Right lobe of liver (tissue), 6 donors: ENCODE measurements around the gene DNAJC12. TPM values are rescaled to one million over a fixed set of nuclear protein-coding genes. Genes with fewer than 3 reads are reported as not detected.

ENCODE experiments used
- ATAC-seq, 4 donors: fragments of 200-7000 bp; cut with Tn5 transposase; one replicate each; pipeline ENCODE4 v1.9.1; 2020; ENCODE audit warnings: mild to moderate bottlenecking in 4 of 4, moderate library complexity in 4 of 4
- DNase-seq, 3 donors: peaks; one replicate each; pipeline ENCODE4 v3.0.0-alpha.2; 2020
- H3K27ac ChIP-seq, 3 donors: fragments of 200-600 bp; one replicate each; pipeline ENCODE4 v1.8.0; 2022
- H3K27me3 ChIP-seq, 2 donors: fragments of 200-600 bp; one replicate each; pipeline ENCODE4 v1.8.0; 2022
- H3K36me3 ChIP-seq, 4 donors: fragments of 200-600 bp; sonication (generic) in 1 of 4; one replicate each; pipeline versions ENCODE4 v1.5.1 to v1.8.0; 2017 to 2022; ENCODE audit warnings: control low read depth in 1 of 4
- H3K4me1 ChIP-seq, 4 donors: fragments of 200-600 bp; sonication (generic) in 1 of 4; one replicate each; pipeline versions ENCODE4 v1.5.1 to v1.8.0; 2017 to 2022; ENCODE audit warnings: control low read depth in 1 of 4
- H3K4me3 ChIP-seq, 3 donors: fragments of 200-600 bp; one replicate each; pipeline ENCODE4 v1.8.0; 2022
- H3K9me3 ChIP-seq, 4 donors: fragments of 200-600 bp; sonication (generic) in 1 of 4; one replicate each; pipeline versions ENCODE4 v1.5.1 to v1.8.0; 2017 to 2022; ENCODE audit warnings: control low read depth in 1 of 4
- CTCF ChIP-seq, 4 donors: fragments of 200-600 bp in 3 of 4; fragments of 450-650 bp in 1 of 4; IDR thresholded peaks; one replicate each; pipeline versions ENCODE4 v1.5.1 to v1.8.0; 2016 to 2022; ENCODE audit warnings: antibody characterized with exemption in 4 of 4, mild to moderate bottlenecking in 2 of 4
- POLR2A ChIP-seq: fragments of 450-650 bp; IDR thresholded peaks from one replicate; pipeline ENCODE4 v1.6.1; 2017; ENCODE audit warnings: antibody characterized with exemption, mild to moderate bottlenecking
- WGBS: methylation state at CpG from one replicate; pipeline ENCODE4 v1.1.6; 2018; ENCODE audit warnings: low coverage, low lambda C conversion rate; ENCODE audit not compliant: insufficient coverage; ENCODE audit errors: missing lambda C conversion rate; 5-methylcytosine and 5-hydroxymethylcytosine counted together
- intact Hi-C, 2 donors: fragments of 100-400 bp; cut with DNase I; formaldehyde crosslinking; loops; one replicate each; pipeline versions ENCODE4 v1.11.2 to v1.14.1; 2022
- long read RNA-seq: library from polyadenylated mRNA; unstranded; transcript quantifications from one replicate; pipeline ENCODE4 v2.0.0, GENCODE V29; 2019
- total RNA-seq, 6 experiments: library from RNA; depleted of rRNA in 2 of 6; stranded (reverse); fragments of >200 nt in 2 of 6; fragmentation: NEBNext Ultra II Directional in 3 of 6; extraction: Animal tissue kit (Norgen Biotek cat#: 25700) in 3 of 6; gene quantifications; one replicate each; pipeline versions ENCODE4 v1.1.0 to v1.2.4, GENCODE V29; 2016 to 2023
- donor health status: DM: no; HTN: yes; CAD: no.
- donor health status: DM: no; HTN: no; CAD: no.
- donor health status: DM: no; HTN: no; CAD: no.
- donor health status: DM: no; HTN: yes; CAD: no.
- donor health status: DM: no; HTN: yes; CAD: no.

Gene DNAJC12
- 10 to 100 TPM; 11.8 to 25.6 (median 20.9) TPM for total RNA-seq
- long read RNA-seq, partial matches to known transcripts, result 1 of 4 reads
- long read RNA-seq, other reads (novel, unspliced or antisense), result 1 of 4 reads

DNA sequence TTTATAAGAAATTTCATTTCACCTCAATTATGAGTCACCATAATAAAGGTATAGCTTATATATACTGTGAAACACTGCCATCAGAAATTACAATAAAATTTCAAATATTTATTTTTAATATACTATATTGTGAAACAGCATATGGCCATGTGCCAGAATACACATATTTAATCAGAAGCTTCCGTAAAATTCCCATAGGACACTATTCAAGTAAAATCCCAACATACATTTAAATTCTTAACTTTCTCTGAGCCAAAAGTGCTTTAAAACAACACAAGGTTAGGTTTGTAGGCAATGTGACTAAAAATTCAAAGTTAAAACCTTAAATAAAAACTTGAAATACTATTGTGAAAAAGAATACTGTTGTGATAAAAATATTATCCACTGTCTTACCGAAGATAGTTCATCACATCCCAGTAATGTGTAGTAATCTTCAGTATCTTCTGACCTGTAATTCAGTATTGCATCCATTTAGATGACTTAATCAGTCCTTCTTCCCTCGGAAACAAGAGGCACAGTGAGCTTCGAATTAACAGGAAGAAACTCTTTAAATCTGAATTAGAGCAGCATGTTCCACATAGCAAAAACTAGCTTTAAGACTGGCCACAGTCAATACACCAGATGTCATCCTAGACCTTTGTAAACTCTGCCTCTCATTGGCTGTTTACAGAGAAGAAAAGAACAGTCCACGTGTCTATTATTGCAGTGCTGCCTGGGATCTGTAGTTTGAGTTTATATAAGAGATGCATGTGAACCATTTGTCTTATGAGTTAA is at the start of gene DNAJC12:
Gene DNAJC12 (minus strand): TSS at position 648 of the 774 bp plus-strand sequence. CDS start 177 bp downstream, at position 471.
- H3K27me3 ChIP-seq, result no peaks in the 10 kb centered on the region
- peaks cover 0 to 12% (median 0%) of the 10 kb centered on the region in 4 donors for H3K4me1 ChIP-seq
- DNase-seq, result no peak
- H3K9me3 ChIP-seq, result no peaks in the 10 kb centered on the region
- intact Hi-C loops, result no loop called here
- peak; percentile 96 to 99 (median 99) for ATAC-seq
- TF ChIP-seq CTCF (IDR thresholded peaks at IDR 0.05) (peak in 1 of 4 donors; percentile 11), POLR2A (peak; percentile 60)
- 12% methylated on average over 5 of the region's 5 CpGs for WGBS
- H3K27ac ChIP-seq, result peak within 1 kb of the TSS; percentile 44 to 72 (median 64)
- peak within 1 kb of the TSS; percentile 10 to 51 (median 48) for H3K4me3 ChIP-seq
- no peaks in the 10 kb centered on the region for H3K36me3 ChIP-seq

DNA sequence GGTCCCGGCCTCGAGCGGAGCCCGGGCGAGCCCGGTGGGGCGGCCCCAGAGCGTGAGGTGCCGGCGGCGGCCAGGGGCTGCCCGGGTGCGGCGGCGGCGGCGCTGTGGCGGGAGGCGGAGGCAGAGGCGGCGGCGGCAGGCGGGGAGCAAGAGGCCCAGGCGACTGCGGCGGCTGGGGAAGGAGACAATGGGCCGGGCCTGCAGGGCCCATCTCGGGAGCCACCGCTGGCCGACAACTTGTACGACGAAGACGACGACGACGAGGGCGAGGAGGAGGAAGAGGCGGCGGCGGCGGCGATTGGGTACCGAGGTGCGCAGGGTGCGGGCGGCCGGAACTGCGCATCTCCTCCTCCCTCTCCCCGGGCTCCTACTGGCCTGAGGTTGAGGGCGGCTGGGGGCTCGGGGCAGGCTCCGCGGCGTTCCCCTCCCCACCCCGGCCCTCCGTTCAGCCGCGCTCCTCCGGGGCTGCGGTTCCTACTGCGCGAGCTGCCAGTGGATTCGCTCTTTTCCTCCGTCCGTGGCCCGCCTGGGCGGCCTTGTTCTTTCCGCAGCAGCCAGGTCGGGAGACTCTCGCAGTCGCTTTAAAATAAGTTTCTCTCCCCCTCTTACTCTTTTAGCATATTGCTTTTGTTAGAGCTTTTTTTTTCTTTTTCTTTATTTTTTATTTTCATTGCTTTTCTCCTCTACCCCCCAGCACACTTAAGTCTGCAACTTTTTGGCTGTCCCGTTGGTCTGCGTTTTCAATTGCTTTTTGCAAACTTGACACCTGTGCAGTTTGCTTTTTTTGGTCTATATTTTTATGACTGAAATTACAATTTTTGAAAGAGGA is 47.1 kb upstream of the DNAJC12 start:
- Histone ChIP-seq H3K4me1 (peaks cover 0 to 35% (median 5%) of the 10 kb centered on the region in 4 donors), H3K4me3 (peak overlapping the region; percentile 76 to 84 (median 79)), H3K9me3 (no peaks in the 10 kb centered on the region), H3K27me3 (no peaks in the 10 kb centered on the region), H3K27ac (peak overlapping the region; percentile 84 to 94 (median 89)), H3K36me3 (peaks cover 0 to 27% (median 0%) of the 10 kb centered on the region in 4 donors)
- intact Hi-C loops, result no loop called here
- ATAC-seq (peak; percentile 66 to 79 (median 72)), DNase-seq (peak; percentile 82 to 90 (median 85))
- TF ChIP-seq CTCF (IDR thresholded peaks at IDR 0.05) (peak in 1 of 4 donors; percentile 13), POLR2A (peak; percentile 64)
- WGBS, result 0% methylated on average over 23 of the region's 73 CpGs

DNA sequence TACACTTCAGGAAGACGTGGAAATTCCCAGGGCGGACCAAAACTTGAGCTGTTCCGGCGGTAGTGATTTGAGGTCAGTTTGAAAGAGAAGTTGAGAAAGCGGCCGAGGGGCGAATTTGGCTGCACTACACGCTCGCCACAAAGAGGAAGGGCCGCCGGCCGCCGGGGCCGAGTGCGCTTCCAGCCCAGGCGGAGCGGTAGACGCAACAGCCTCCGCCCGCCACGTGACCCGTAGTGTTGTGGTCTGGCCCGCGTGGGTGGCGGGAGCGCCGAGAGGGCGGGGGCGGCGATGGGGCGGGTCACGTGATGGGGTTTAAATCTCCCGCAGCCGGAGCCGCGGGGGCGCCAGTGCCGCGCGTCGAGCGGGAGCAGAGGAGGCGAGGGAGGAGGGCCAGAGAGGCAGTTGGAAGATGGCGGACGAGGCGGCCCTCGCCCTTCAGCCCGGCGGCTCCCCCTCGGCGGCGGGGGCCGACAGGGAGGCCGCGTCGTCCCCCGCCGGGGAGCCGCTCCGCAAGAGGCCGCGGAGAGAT is 46.4 kb upstream of the DNAJC12 start, which contains the start of gene SIRT1:
Gene SIRT1 (plus strand): TSS at position 344 of the 529 bp plus-strand sequence. CDS start 66 bp downstream, at position 410.
- no peaks in the 10 kb centered on the region for H3K9me3 ChIP-seq
- H3K4me1 ChIP-seq, result peaks cover 0 to 30% (median 4%) of the 10 kb centered on the region in 4 donors
- intact Hi-C loops, result no loop called here
- WGBS, result 0% methylated on average over 20 of the region's 62 CpGs
- DNase-seq (peak; percentile 98 to 99 (median 99)), ATAC-seq (peak; percentile 89 to 95 (median 94))
- H3K27ac ChIP-seq, result peak within 1 kb of the TSS; percentile 84 to 94 (median 89)
- H3K27me3 ChIP-seq, result no peaks in the 10 kb centered on the region
- peaks cover 0 to 26% (median 0%) of the 10 kb centered on the region in 4 donors for H3K36me3 ChIP-seq
- peak within 1 kb of the TSS; percentile 76 to 84 (median 79) for H3K4me3 ChIP-seq
- peak; percentile 94 for TF ChIP-seq POLR2A
- TF ChIP-seq CTCF (IDR thresholded peaks at IDR 0.05), result peak in 1 of 4 donors; percentile 26

DNA sequence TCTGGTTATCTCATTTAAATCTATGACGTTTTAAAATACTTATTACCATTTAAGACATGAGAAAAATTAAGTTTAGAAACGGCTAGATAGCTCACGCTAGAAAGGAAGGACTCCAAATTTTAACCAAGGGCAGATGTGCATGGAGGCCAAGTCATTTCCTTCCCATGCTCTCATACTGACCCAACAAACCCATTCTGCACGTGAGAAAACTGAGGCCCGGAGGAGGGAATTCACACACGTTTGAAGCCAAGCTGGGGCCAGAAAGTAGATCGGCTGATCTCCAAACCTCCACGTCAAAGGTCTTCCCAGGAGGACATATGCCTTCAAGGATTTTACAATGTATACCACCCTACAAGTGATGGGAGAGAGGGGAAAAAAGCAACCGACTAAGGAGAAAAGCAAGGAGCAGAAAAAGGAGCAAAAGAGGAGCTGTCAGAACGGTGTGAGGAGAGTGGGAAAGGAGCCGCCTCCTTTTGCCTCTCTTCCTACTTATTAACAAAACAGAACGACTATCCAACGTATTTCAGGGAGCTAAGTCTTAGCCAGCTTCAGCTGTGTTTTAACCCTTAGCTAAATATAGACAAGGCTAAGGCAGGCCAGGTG is 45.8 kb upstream of the DNAJC12 start:
- DNase-seq (no peak), ATAC-seq (peak in 1 of 4 donors; percentile 45)
- Histone ChIP-seq H3K36me3 (peaks cover 0 to 22% (median 0%) of the 10 kb centered on the region in 4 donors), H3K27ac (peak overlapping the region; percentile 84 to 94 (median 89)), H3K4me3 (peak overlapping the region; percentile 76 to 84 (median 79)), H3K4me1 (peaks cover 0 to 24% (median under 1%) of the 10 kb centered on the region in 4 donors), H3K9me3 (no peaks in the 10 kb centered on the region), H3K27me3 (no peaks in the 10 kb centered on the region)
- WGBS, result 18% methylated on average over 13 of the region's 13 CpGs
- intact Hi-C loops, result no loop called here
- TF ChIP-seq CTCF (IDR thresholded peaks at IDR 0.05) (no peak), POLR2A (no peak)
